GM12878 (cell line): Measurements from ENCODE around the gene FAM89B. TPM values are rescaled to one million over a fixed set of nuclear protein-coding genes. Genes with fewer than 3 reads are reported as not detected.

Experiments used
- ATAC-seq: fragments of 200-7000 bp; cut with Tn5 transposase; 3 replicates; pipeline ENCODE4 v1.9.1; 2020; ENCODE audit warnings: mild to moderate bottlenecking, moderate library complexity
- BruUV-seq: library from RNA; stranded (reverse); fragments of 400-500 nt; replicated peaks from 2 replicates; lab custom pipeline; 2021; lab: Mats Ljungman, UMichigan
- CTCF ChIA-PET: fragments of 300-600 bp; sonication (Branson Sonifier 250); formaldehyde crosslinking; extraction: SDS; loops from one replicate; lab custom pipeline; 2021; ENCODE audit warnings: inconsistent platforms; lab: Yijun Ruan, JAX
- POLR2A ChIA-PET: fragments of 350-600 bp; formaldehyde crosslinking; extraction: SDS; loops from one replicate; lab custom pipeline; 2021; ENCODE audit warnings: inconsistent platforms; lab: Charles Lee
- RAD21 ChIA-PET: fragments of 300-600 bp; sonication (Branson Sonifier 250); formaldehyde crosslinking; loops from one replicate; lab custom pipeline; 2023; ENCODE audit warnings: antibody characterized with exemption; ENCODE audit not compliant: unreplicated experiment; lab: Charles Lee
- SMC1A ChIA-PET: fragments of 300-600 bp; sonication (Branson Sonifier 250); formaldehyde crosslinking; loops from one replicate; lab custom pipeline; 2023; ENCODE audit not compliant: unreplicated experiment, uncharacterized antibody; lab: Charles Lee
- DNase-seq: peaks from one replicate; pipeline ENCODE4 v3.0.0-alpha.2; 2011; ENCODE audit warnings: low read depth, low spot score
- FAIRE-seq: peaks from 3 replicates; lab custom pipeline; 2011; peaks lifted over from hg19 to GRCh38; lab: Jason Lieb, UNC
- H2AFZ ChIP-seq: 2 replicates; pipeline ENCODE4 v1.6.0; 2011; ENCODE audit warnings: low read depth, low read length, control low read depth; ENCODE audit not compliant: control insufficient read depth
- H3K27ac ChIP-seq: 2 replicates; pipeline ENCODE4 v1.5.1; 2011; ENCODE audit warnings: control low read depth; ENCODE audit not compliant: control insufficient read depth, insufficient read depth
- H3K27me3 ChIP-seq, 2 experiments: replicated peaks in 1 of 2; 2 replicates each; pipeline versions ENCODE4 v1.6.0 to v1.6.1; 2011; ENCODE audit warnings: low read length in 1 of 2; ENCODE audit not compliant: control insufficient read depth in 2 of 2, insufficient read depth in 2 of 2
- H3K36me3 ChIP-seq, 2 experiments: 2 replicates each; pipeline ENCODE4 v1.5.1; 2011; ENCODE audit warnings: low read length in 1 of 2; ENCODE audit not compliant: control insufficient read depth in 2 of 2, insufficient read depth in 2 of 2
- H3K4me1 ChIP-seq: 2 replicates; pipeline ENCODE4 v1.6.1; 2011; ENCODE audit warnings: mild to moderate bottlenecking, low read length, moderate library complexity, mixed read lengths; ENCODE audit not compliant: control insufficient read depth, insufficient read depth
- H3K4me2 ChIP-seq: 2 replicates; pipeline ENCODE4 v1.6.0; 2011; ENCODE audit warnings: control low read depth; ENCODE audit not compliant: control insufficient read depth, insufficient read depth
- H3K4me3 ChIP-seq: fragments of 200-600 bp; sonication (generic); 2 replicates; pipeline ENCODE4 v1.5.1; 2016
- H3K79me2 ChIP-seq: 2 replicates; pipeline ENCODE4 v1.6.0; 2011; ENCODE audit warnings: low read length; ENCODE audit not compliant: control insufficient read depth, insufficient read depth
- H3K9ac ChIP-seq: 2 replicates; pipeline ENCODE4 v1.8.0; 2011; ENCODE audit warnings: low read length, control low read depth, mixed read lengths; ENCODE audit not compliant: control insufficient read depth, insufficient read depth
- H3K9me3 ChIP-seq: replicated peaks from 3 replicates; pipeline ENCODE4 v1.5.1; 2011; ENCODE audit warnings: mild to moderate bottlenecking, low read length; ENCODE audit not compliant: control insufficient read depth, insufficient read depth
- H4K20me1 ChIP-seq: 2 replicates; pipeline ENCODE4 v1.6.0; 2011; ENCODE audit not compliant: control insufficient read depth, insufficient read depth
- BACH1 ChIP-seq: fragments of 450-650 bp; IDR thresholded peaks from 2 replicates; pipeline ENCODE4 v1.6.1; 2017; ENCODE audit warnings: mild to moderate bottlenecking, borderline replicate concordance
- EZH2 ChIP-seq: IDR thresholded peaks from 2 replicates; pipeline ENCODE4 v1.6.1; 2012; ENCODE audit warnings: low read depth, mild to moderate bottlenecking, control low read depth, inconsistent platforms, low read length, borderline replicate concordance; ENCODE audit not compliant: control insufficient read depth
- JUND ChIP-seq: IDR thresholded peaks from 2 replicates; pipeline ENCODE4 v1.6.1; 2012; ENCODE audit warnings: low read depth, mild to moderate bottlenecking, low read length, improper control_type of control experiment, moderate library complexity
- POLR2A ChIP-seq: IDR thresholded peaks from 2 replicates; pipeline ENCODE4 v1.6.1; 2011; ENCODE audit warnings: low read depth, mild to moderate bottlenecking, low read length
- POU2F2 ChIP-seq: IDR thresholded peaks from 3 replicates; pipeline ENCODE4 v1.6.1; 2011; ENCODE audit warnings: low read depth, mild to moderate bottlenecking, low read length, borderline replicate concordance
- REST ChIP-seq: IDR thresholded peaks from 2 replicates; pipeline ENCODE4 v1.6.1; 2012; ENCODE audit warnings: mild to moderate bottlenecking, low read depth, low read length
- SMARCA5 ChIP-seq: fragments of 450-650 bp; IDR thresholded peaks from 2 replicates; pipeline ENCODE4 v1.6.1; 2017; ENCODE audit warnings: mild to moderate bottlenecking
- ZBTB33 ChIP-seq: fragments of 450-650 bp; IDR thresholded peaks from 2 replicates; pipeline ENCODE4 v1.6.1; 2017; ENCODE audit warnings: mild to moderate bottlenecking
- ZNF24 ChIP-seq: fragments of 450-650 bp; IDR thresholded peaks from 2 replicates; pipeline ENCODE4 v1.6.1; 2017; ENCODE audit warnings: antibody characterized with exemption, mild to moderate bottlenecking
- WGBS: methylation state at CpG from one replicate; pipeline ENCODE4 v1.1.6; 2016; ENCODE audit warnings: low lambda C conversion rate; ENCODE audit not compliant: insufficient replicate concordance, insufficient coverage; ENCODE audit errors: missing lambda C conversion rate; 5-methylcytosine and 5-hydroxymethylcytosine counted together
- in situ Hi-C: fragments of 300-500 bp; cut with MboI; formaldehyde crosslinking; loops from 9 replicates; pipeline ENCODE4 v1.14.3; 2018; ENCODE audit warnings: mixed read lengths
- intact Hi-C: fragments of 100-400 bp; cut with micrococcal nuclease; formaldehyde crosslinking; loops from one replicate; pipeline ENCODE4 v1.14.2; 2022; ENCODE audit not compliant: unreplicated experiment
- polyA plus RNA-seq, 11 experiments: library from polyadenylated mRNA; depleted of rRNA in 4 of 11; unstranded in 6 of 11; stranded (reverse) in 5 of 11; fragments of >200 nt; fragmentation: Nextera tagmentation in 4 of 11; fragmentation: Illumina TruSeq in 1 of 11; extraction: Ambion mirVana in 4 of 11; extraction: Trizol in 1 of 11; gene quantifications; 1 replicate in 1 of 11; 2 replicates in 10 of 11; pipeline versions ENCODE4 v1.2.1 to v1.2.3, GENCODE V29; 2011 to 2016; ENCODE audit warnings: inconsistent platforms in 2 of 11, missing spikeins in 2 of 11, low read depth in 1 of 11
- total RNA-seq, 4 experiments: library from RNA; depleted of rRNA in 3 of 4; stranded (reverse); fragments of >200 nt in 3 of 4; fragmentation: Illumina TruSeq in 1 of 4; extraction: Trizol in 1 of 4; gene quantifications; 2 replicates each; pipeline versions ENCODE4 v1.2.1 to v1.2.3, GENCODE V29; 2013 to 2021

Gene FAM89B
- total and polyA plus RNA-seq, 10 of the 15 experiments (the other 5 are each of a cell fraction or from before 2014, with no cell fraction given) = 0.34 to 36.7 (median 9.8) TPM

GRCh38 chr11:65560555-65561418 is 11.6 kb upstream of the FAM89B start:
- H3K9ac ChIP-seq = no peak overlapping the region
- WGBS = 26% methylated on average over 15 of the region's 15 CpGs
- H3K27me3 ChIP-seq = no peaks in the 10 kb centered on the region; a peak in 2 of 4 replicates
- BruUV-seq = no TSS peak
- H3K27ac ChIP-seq = no peak overlapping the region
- H3K36me3 ChIP-seq = no peaks in the 10 kb centered on the region
- no peak overlapping the region for H3K4me2 ChIP-seq
- no peak overlapping the region for H3K4me3 ChIP-seq
- RAD21 ChIA-PET = no interaction called here
- no peak for ATAC-seq
- CTCF ChIA-PET = interaction anchor here (0.9 to 1.5 kb wide), 5 partner anchors 9 to 20 kb away, joined by 3 to 7 read pairs (median 4); partner anchors contain the start of gene ZNRD2
- TF ChIP-seq BACH1 = no peak
- TF ChIP-seq ZNF24 = no peak
- TF ChIP-seq JUND = no peak
- TF ChIP-seq POLR2A = no peak
- no peak for TF ChIP-seq EZH2
- no peak for TF ChIP-seq ZBTB33
- TF ChIP-seq REST = no peak
- no peak for TF ChIP-seq POU2F2
- no peak for TF ChIP-seq SMARCA5
- TF ChIP-seq, all 136 proteins: peak for 0
- DNase-seq = no peak
- H3K79me2 ChIP-seq = no peaks in the 10 kb centered on the region
- H4K20me1 ChIP-seq = no peaks in the 10 kb centered on the region
- POLR2A ChIA-PET = interaction anchor here (0.5 to 0.6 kb wide), 4 partner anchors 14 to 288 kb away, joined by 3 read pairs; no protein-coding TSS in a partner anchor
- FAIRE-seq = no peak
- SMC1A ChIA-PET = interaction anchor here (0.7 kb wide), 1 partner anchor 227 kb away, joined by 3 read pairs; the partner anchor contains the start of gene DPF2
- no peak overlapping the region for H2AFZ ChIP-seq
- H3K9me3 ChIP-seq = no peaks in the 10 kb centered on the region
- intact Hi-C loops = no loop called here
- peaks cover 4% of the 10 kb centered on the region for H3K4me1 ChIP-seq
- in situ Hi-C loops = no loop called here
